HEK293T (cell line): Measurements from ENCODE around the gene PTPRG.

ENCODE experiments used
- BHLHE40 ChIP-seq: fragments of 450-650 bp; IDR thresholded peaks from 2 replicates; pipeline ENCODE4 v1.6.1; 2016; ENCODE audit warnings: mild to moderate bottlenecking, moderate library complexity, borderline replicate concordance
- ELF4 ChIP-seq: fragments of 450-650 bp; IDR thresholded peaks from 2 replicates; pipeline ENCODE4 v1.6.1; 2017; ENCODE audit warnings: antibody characterized with exemption
- FOXA1 ChIP-seq: fragments of 450-650 bp; IDR thresholded peaks from 2 replicates; pipeline ENCODE4 v1.6.1; 2016; ENCODE audit warnings: mild to moderate bottlenecking
- FOXM1 ChIP-seq: fragments of 450-650 bp; IDR thresholded peaks from 2 replicates; pipeline ENCODE4 v1.6.1; 2017; ENCODE audit warnings: mild to moderate bottlenecking, borderline replicate concordance
- SP1 ChIP-seq: fragments of 450-650 bp; IDR thresholded peaks from 2 replicates; pipeline ENCODE4 v1.6.1; 2017
- SUZ12 ChIP-seq: fragments of 450-650 bp; IDR thresholded peaks from 2 replicates; pipeline ENCODE4 v1.6.1; 2016; ENCODE audit warnings: mild to moderate bottlenecking
- TARDBP ChIP-seq: fragments of 450-650 bp; IDR thresholded peaks from 2 replicates; pipeline ENCODE4 v1.6.1; 2016

GRCh38 chr3:62249484-62249776 lies 688.1 kb downstream of the PTPRG start:
- TF ChIP-seq SP1 (no peak), ELF4 (no peak), SUZ12 (no peak), FOXM1 (no peak), TARDBP (no peak), BHLHE40 (no peak), FOXA1 (no peak)
